Sigmoid colon (tissue), 7 donors: ENCODE results near the gene P2RY8. TPM values are rescaled to one million over a fixed set of nuclear protein-coding genes. Genes with fewer than 3 reads are reported as not detected.
A peak's percentile ranks its signal among the peaks of the same experiment; 100 is the strongest.
"Not testable (repeated sequence)": the region's sequence is repeated elsewhere in the genome, so short reads cannot be mapped to it uniquely, and the experiment has no call there.

Source experiments
- DNase-seq: peaks from one replicate; pipeline ENCODE4 v3.0.0-alpha.2; 2019
- H3K27ac ChIP-seq, 4 donors: fragments of 200-600 bp; sonication (generic); one replicate each; pipeline ENCODE4 v1.5.1; 2016 to 2019; ENCODE audit warnings: mild to moderate bottlenecking in 1 of 4
- H3K27me3 ChIP-seq, 3 donors: fragments of 200-600 bp; sonication (generic); one replicate each; pipeline ENCODE4 v1.5.1; 2019; ENCODE audit warnings: mild to moderate bottlenecking in 1 of 3
- H3K36me3 ChIP-seq, 4 donors: fragments of 200-600 bp; sonication (generic); one replicate each; pipeline ENCODE4 v1.5.1; 2016 to 2019
- H3K4me1 ChIP-seq, 4 donors: fragments of 200-600 bp; sonication (generic); one replicate each; pipeline ENCODE4 v1.5.1; 2017 to 2019
- H3K4me3 ChIP-seq, 4 donors: fragments of 200-600 bp; sonication (generic); one replicate each; pipeline ENCODE4 v1.5.1; 2017 to 2019; ENCODE audit warnings: mild to moderate bottlenecking in 2 of 4, moderate library complexity in 1 of 4
- H3K9me3 ChIP-seq, 4 donors: fragments of 200-600 bp in 3 of 4; sonication (generic) in 3 of 4; one replicate each; pipeline versions ENCODE4 v1.5.1 to v1.6.1; 2013 to 2019
- EP300 ChIP-seq, 4 donors: sonication (generic); formaldehyde crosslinking; IDR thresholded peaks; one replicate each; pipeline ENCODE4 v1.6.1; 2017; ENCODE audit warnings: antibody characterized with exemption in 4 of 4
- POLR2A ChIP-seq, 2 donors: fragments of 450-650 bp; IDR thresholded peaks; one replicate each; pipeline ENCODE4 v1.6.1; 2016; ENCODE audit warnings: antibody characterized with exemption in 2 of 2, mild to moderate bottlenecking in 2 of 2, moderate library complexity in 2 of 2
- POLR2AphosphoS5 ChIP-seq, 4 donors: sonication (generic); formaldehyde crosslinking; IDR thresholded peaks; one replicate each; pipeline ENCODE4 v1.6.1; 2017; ENCODE audit warnings: antibody characterized with exemption in 4 of 4
- WGBS, 2 donors: extraction: QIAGEN DNeasy Blood & Tissue Kit; methylation state at CpG; one replicate each; pipeline ENCODE4 v1.1.7; 2013; 5-methylcytosine and 5-hydroxymethylcytosine counted together
- intact Hi-C: fragments of 100-400 bp; cut with DNase I; formaldehyde crosslinking; loops from one replicate; pipeline ENCODE4 v1.15.1; 2023
- polyA plus RNA-seq, 3 donors: library from polyadenylated mRNA; stranded (reverse); fragments of 200-250 nt; gene quantifications; one replicate each; pipeline ENCODE4 v1.2.3, GENCODE V29; 2013
- total RNA-seq, 4 donors: library from RNA; depleted of rRNA; stranded (reverse); fragments of >200 nt; gene quantifications; one replicate each; pipeline ENCODE4 v1.1.0, GENCODE V29; 2016
- TF ChIP-seq, protein P1 (sequence below), 4 experiments: fragments of 450-650 bp in 3 of 4; fragments of 200-600 bp in 1 of 4; IDR thresholded peaks; one replicate each; pipeline ENCODE4 v1.5.1; 2016 to 2019; ENCODE audit warnings: antibody characterized with exemption in 4 of 4, mild to moderate bottlenecking in 3 of 4, moderate library complexity in 2 of 4
- donor health status: healthy with polysubstance abuse.
- donor health status: Bipolar disorder and iron deficiency.
- donor health status: healthy.

Gene P2RY8
- total and polyA plus RNA-seq, 7 donors: 0.28 to 15.0 (median 0.87) TPM; not detected in 1

DNA sequence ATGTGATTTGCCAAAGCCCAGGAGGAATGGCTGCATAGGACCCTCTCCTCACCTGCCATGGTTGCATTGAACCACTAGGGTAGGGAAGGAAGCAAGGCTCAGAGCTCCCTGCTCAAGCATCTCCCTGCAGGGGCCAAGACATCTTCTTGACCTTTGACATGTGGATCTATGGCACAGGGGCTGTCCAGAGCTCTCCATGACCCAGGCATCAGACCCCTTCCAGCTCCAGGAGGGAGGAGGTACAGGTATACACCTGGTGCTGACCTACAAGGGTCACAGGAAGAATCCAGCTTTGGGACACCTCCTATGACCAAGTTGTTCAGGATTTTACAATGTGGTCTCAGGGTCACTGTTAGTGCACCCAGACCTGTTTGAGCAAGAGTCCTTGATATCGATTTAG is 61.1 kb downstream of the P2RY8 start:
- 97 to 100% methylated on average over 1 of the region's 1 CpG for WGBS, 2 donors

DNA sequence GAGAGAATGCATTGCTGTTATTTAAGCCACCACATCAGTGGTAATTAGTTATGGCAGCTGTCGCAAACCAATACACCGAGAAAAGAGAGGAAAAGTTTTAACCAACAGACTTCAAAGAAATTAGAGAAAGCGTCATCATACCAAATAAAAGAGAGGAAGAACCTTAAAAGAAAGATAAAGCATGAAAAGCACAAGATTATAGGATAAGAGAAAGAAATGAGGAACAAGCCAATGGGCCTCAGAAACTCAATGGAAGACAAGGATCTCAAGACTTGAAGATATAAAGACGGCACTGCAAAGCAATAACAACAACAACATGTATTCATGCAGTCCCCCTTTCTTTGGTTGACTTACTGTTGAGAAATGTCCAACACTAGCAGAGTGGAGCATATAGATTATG is 61.5 kb downstream of the P2RY8 start:
- no peak for DNase-seq
- peaks cover 0 to 11% (median 0%) of the 10 kb centered on the region in 3 donors for H3K27me3 ChIP-seq
- 90 to 94% methylated on average over 4 of the region's 4 CpGs for WGBS, 2 donors
- TF ChIP-seq POLR2AphosphoS5 (IDR thresholded peaks at IDR 0.05) (no peak), EP300 (IDR thresholded peaks at IDR 0.05) (no peak)
- H3K9me3 ChIP-seq: peaks cover 0 to 2% (median 0%) of the 10 kb centered on the region in 4 donors
- H3K36me3 ChIP-seq: no peaks in the 10 kb centered on the region
- no peaks in the 10 kb centered on the region for H3K4me1 ChIP-seq
- H3K27ac ChIP-seq: no peak overlapping the region
- no peak overlapping the region for H3K4me3 ChIP-seq
- intact Hi-C loops: no loop called here

More for the DNA sequence above, 61.1 kb downstream of the P2RY8 start:
- intact Hi-C loops: no loop called here
- Histone ChIP-seq H3K4me1 (no peaks in the 10 kb centered on the region), H3K4me3 (no peak overlapping the region), H3K36me3 (no peaks in the 10 kb centered on the region), H3K27me3 (peaks cover 0 to 7% (median 0%) of the 10 kb centered on the region in 3 donors), H3K9me3 (peaks cover 0 to 2% (median 0%) of the 10 kb centered on the region in 4 donors), H3K27ac (no peak overlapping the region)
- no peak for DNase-seq
- no peak for TF ChIP-seq POLR2AphosphoS5 (IDR thresholded peaks at IDR 0.05)
- no peak for TF ChIP-seq EP300 (IDR thresholded peaks at IDR 0.05)
- TF ChIP-seq, protein P1, sequence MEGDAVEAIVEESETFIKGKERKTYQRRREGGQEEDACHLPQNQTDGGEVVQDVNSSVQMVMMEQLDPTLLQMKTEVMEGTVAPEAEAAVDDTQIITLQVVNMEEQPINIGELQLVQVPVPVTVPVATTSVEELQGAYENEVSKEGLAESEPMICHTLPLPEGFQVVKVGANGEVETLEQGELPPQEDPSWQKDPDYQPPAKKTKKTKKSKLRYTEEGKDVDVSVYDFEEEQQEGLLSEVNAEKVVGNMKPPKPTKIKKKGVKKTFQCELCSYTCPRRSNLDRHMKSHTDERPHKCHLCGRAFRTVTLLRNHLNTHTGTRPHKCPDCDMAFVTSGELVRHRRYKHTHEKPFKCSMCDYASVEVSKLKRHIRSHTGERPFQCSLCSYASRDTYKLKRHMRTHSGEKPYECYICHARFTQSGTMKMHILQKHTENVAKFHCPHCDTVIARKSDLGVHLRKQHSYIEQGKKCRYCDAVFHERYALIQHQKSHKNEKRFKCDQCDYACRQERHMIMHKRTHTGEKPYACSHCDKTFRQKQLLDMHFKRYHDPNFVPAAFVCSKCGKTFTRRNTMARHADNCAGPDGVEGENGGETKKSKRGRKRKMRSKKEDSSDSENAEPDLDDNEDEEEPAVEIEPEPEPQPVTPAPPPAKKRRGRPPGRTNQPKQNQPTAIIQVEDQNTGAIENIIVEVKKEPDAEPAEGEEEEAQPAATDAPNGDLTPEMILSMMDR (IDR thresholded peaks at IDR 0.05): no peak
- TF ChIP-seq POLR2A (IDR thresholded peaks at IDR 0.05): no peak

DNA sequence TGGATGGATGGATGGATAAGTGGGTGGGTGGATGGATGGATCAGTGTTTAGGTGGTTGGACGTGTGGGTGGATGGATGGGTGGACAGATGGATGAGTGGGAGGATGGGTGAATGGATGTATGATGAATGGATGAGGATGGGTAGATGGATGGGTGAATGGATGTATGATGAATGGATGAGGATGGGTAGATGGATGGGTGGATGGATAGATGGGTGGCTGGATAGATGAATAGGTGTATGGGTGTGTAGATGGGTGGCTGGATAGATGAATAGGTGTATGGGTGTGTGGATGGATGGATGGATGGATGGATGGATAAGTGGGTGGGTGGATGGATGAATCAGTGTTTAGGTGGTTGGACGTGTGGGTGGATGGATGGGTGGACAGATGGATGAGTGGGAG is 62.4 kb downstream of the P2RY8 start:
- H3K27ac ChIP-seq, intact Hi-C loops, H3K4me1 ChIP-seq, H3K9me3 ChIP-seq, H3K36me3 ChIP-seq, H3K4me3 ChIP-seq, DNase-seq: not testable (repeated sequence)
- peaks cover 0 to 19% (median 0%) of the 10 kb centered on the region in 3 donors for H3K27me3 ChIP-seq
- WGBS, 2 donors: 64 to 86% methylated on average over 2 of the region's 2 CpGs

DNA sequence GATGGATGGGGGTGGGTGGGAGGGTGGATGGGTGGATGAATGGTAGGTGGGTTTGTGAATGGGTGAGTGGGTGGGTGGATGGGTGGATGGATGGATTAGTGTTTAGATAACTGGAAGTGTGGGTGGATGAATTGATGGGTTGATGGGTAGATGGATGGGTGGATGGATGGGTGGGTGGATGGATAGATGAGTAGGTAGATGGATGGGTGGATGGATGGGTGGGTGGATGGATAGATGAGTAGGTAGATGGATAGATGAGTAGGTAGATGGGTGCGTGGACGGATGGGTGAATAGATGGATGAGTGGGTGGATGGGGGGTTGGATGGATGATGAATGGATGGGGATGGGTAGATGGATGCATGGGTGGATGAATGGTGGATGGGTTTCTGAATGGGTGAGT is 64.0 kb downstream of the P2RY8 start:
- H3K36me3 ChIP-seq: no peaks in the 10 kb centered on the region
- 93 to 98% methylated on average over 2 of the region's 2 CpGs for WGBS, 2 donors
- H3K4me3 ChIP-seq: no peak overlapping the region
- intact Hi-C loops: no loop called here
- no peaks in the 10 kb centered on the region for H3K4me1 ChIP-seq
- TF ChIP-seq, protein P1 (IDR thresholded peaks at IDR 0.05): no peak
- no peak for TF ChIP-seq EP300 (IDR thresholded peaks at IDR 0.05)
- TF ChIP-seq POLR2A (IDR thresholded peaks at IDR 0.05): no peak
- TF ChIP-seq POLR2AphosphoS5 (IDR thresholded peaks at IDR 0.05): no peak
- no peaks in the 10 kb centered on the region for H3K9me3 ChIP-seq
- no peak overlapping the region for H3K27ac ChIP-seq
- H3K27me3 ChIP-seq: peaks cover 0 to 27% (median 4%) of the 10 kb centered on the region in 3 donors
- DNase-seq: no peak

DNA sequence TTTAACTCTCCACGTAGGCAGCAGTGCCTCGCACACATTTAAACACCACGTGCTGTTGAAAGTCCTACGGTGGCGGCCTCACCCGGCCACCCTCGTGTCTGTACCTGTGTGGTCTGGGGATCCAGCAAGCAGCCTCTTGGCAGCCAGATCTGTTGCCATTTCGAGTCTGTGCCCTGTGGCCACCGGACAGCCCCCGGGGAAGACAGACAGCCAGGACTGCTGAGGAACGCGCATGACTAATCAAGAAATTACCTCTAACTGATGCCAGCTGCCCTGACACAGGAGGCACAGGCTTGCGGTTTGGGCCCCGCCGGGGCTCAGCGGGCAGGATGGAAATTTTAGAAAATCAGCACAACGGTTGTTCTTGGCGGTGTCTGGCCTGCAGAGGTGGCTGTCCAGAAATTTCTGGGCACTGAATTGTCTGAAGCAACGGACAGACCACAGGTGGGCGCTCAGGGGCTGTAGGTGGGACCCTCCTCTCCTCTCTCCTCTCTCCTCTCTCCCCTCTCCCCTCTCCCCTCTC is 68.7 kb downstream of the P2RY8 start:
- TF ChIP-seq, protein P1 (IDR thresholded peaks at IDR 0.05): no peak
- TF ChIP-seq EP300 (IDR thresholded peaks at IDR 0.05) (no peak), POLR2A (IDR thresholded peaks at IDR 0.05) (no peak), POLR2AphosphoS5 (IDR thresholded peaks at IDR 0.05) (no peak)
- peak; percentile 53 for DNase-seq
- H3K27ac ChIP-seq: no peak overlapping the region
- H3K36me3 ChIP-seq: no peaks in the 10 kb centered on the region
- intact Hi-C loops: no loop called here
- H3K9me3 ChIP-seq: no peaks in the 10 kb centered on the region
- no peaks in the 10 kb centered on the region for H3K4me1 ChIP-seq
- H3K27me3 ChIP-seq: peaks cover 11 to 70% (median 13%) of the 10 kb centered on the region in 3 donors
- no peak overlapping the region for H3K4me3 ChIP-seq
- 46 to 63% methylated on average over 20 of the region's 20 CpGs for WGBS, 2 donors
